Karpas-422 (cell line): ENCODE measurements around the gene FTCD. TPM values are rescaled to one million over a fixed set of nuclear protein-coding genes. Genes with fewer than 3 reads are reported as not detected.
"Not testable (repeated sequence)": the region's sequence is repeated elsewhere in the genome, so short reads cannot be mapped to it uniquely, and the experiment has no call there.

ENCODE experiments used
- DNase-seq: peaks from one replicate; pipeline ENCODE4 v3.0.0-alpha.2; 2015
- H2AFZ ChIP-seq: fragments of 200-600 bp; sonication (generic); 2 replicates; pipeline ENCODE4 v1.6.1; 2014; ENCODE audit warnings: antibody characterized with exemption, low read length, mixed read lengths
- H3K27ac ChIP-seq: fragments of 200-600 bp; sonication (generic); 2 replicates; pipeline ENCODE4 v1.5.1; 2014; ENCODE audit warnings: mild to moderate bottlenecking, low read length, moderate library complexity
- H3K27me3 ChIP-seq: fragments of 200-600 bp; sonication (generic); 2 replicates; pipeline ENCODE4 v1.6.1; 2014; ENCODE audit warnings: low read length, mixed read lengths
- H3K36me3 ChIP-seq: fragments of 200-600 bp; sonication (generic); 2 replicates; pipeline ENCODE4 v1.6.1; 2014; ENCODE audit warnings: low read length, mixed read lengths; ENCODE audit not compliant: insufficient read depth
- H3K4me1 ChIP-seq: fragments of 200-600 bp; sonication (generic); 2 replicates; pipeline ENCODE4 v1.6.1; 2014; ENCODE audit warnings: mild to moderate bottlenecking, low read length, mixed read lengths
- H3K4me2 ChIP-seq: fragments of 200-600 bp; sonication (generic); 2 replicates; pipeline ENCODE4 v1.6.1; 2014; ENCODE audit warnings: low read length, low read depth, mild to moderate bottlenecking; ENCODE audit not compliant: poor library complexity, severe bottlenecking
- H3K4me3 ChIP-seq: fragments of 200-600 bp; sonication (generic); 2 replicates; pipeline ENCODE4 v1.5.1; 2014; ENCODE audit warnings: mild to moderate bottlenecking, antibody characterized with exemption, low read length, mixed read lengths
- H3K79me2 ChIP-seq: fragments of 200-600 bp; sonication (generic); 2 replicates; pipeline ENCODE4 v1.6.1; 2014; ENCODE audit warnings: mild to moderate bottlenecking, low read length, mixed read lengths
- H3K9ac ChIP-seq: fragments of 200-600 bp; sonication (generic); 2 replicates; pipeline ENCODE4 v1.6.0; 2014; ENCODE audit warnings: low read length
- H3K9me2 ChIP-seq: fragments of 200-600 bp; sonication (generic), shearing (Covaris generic); replicated peaks from 2 replicates; pipeline ENCODE4 v1.6.0; 2014; ENCODE audit warnings: mild to moderate bottlenecking, low read length, moderate library complexity; ENCODE audit not compliant: insufficient read depth
- H3K9me3 ChIP-seq: fragments of 300-700, 200-600 bp; sonication (generic); 2 replicates; pipeline ENCODE4 v1.6.1; 2014; ENCODE audit warnings: low read length, mixed read lengths
- H4K20me1 ChIP-seq: fragments of 200-600 bp; sonication (generic); 2 replicates; pipeline ENCODE4 v1.6.1; 2014; ENCODE audit warnings: mild to moderate bottlenecking, antibody characterized with exemption, low read length, low read depth; ENCODE audit not compliant: insufficient read depth
- total RNA-seq: library from RNA; depleted of rRNA; stranded (reverse); fragments of >200 nt; shearing (Covaris generic); gene quantifications from 2 replicates; pipeline ENCODE4 v1.2.3, GENCODE V29; 2014; ENCODE audit warnings: low replicate concordance

FTCD gene
- total RNA-seq, 1 experiment from 2014 or later, result not detected

- H3K27me3 ChIP-seq, result no peaks in the 10 kb centered on the region
- no peaks in the 10 kb centered on the region for H3K9me3 ChIP-seq
- no peak overlapping the region for H3K9ac ChIP-seq
- H3K9me2 ChIP-seq, result no peaks in the 10 kb centered on the region
- DNase-seq, result no peak
- H2AFZ ChIP-seq, result no peak overlapping the region
- H3K27ac ChIP-seq, result no peak overlapping the region
- H3K4me3 ChIP-seq, result no peak overlapping the region
- H3K4me1 ChIP-seq, result peaks cover 10% of the 10 kb centered on the region
- no peak overlapping the region for H3K4me2 ChIP-seq
- H3K79me2 ChIP-seq, result no peaks in the 10 kb centered on the region
- no peaks in the 10 kb centered on the region for H3K36me3 ChIP-seq
- no peaks in the 10 kb centered on the region for H4K20me1 ChIP-seq
Measured at GRCh38 chr21:46141767-46142581, 13.4 kb downstream of the FTCD start.

GRCh38 chr21:46140352-46141003 is 14.9 kb downstream of the FTCD start:
- H3K9me2 ChIP-seq, DNase-seq, H3K79me2 ChIP-seq, H3K9me3 ChIP-seq, H3K27me3 ChIP-seq, H3K4me1 ChIP-seq, H3K9ac ChIP-seq, H3K36me3 ChIP-seq, H3K4me2 ChIP-seq, H3K27ac ChIP-seq, H2AFZ ChIP-seq, H3K4me3 ChIP-seq, H4K20me1 ChIP-seq: not testable (repeated sequence)

- Histone ChIP-seq H3K9me3 (no peaks in the 10 kb centered on the region), H4K20me1 (no peaks in the 10 kb centered on the region), H3K4me2 (no peak overlapping the region), H3K4me1 (peaks cover 6% of the 10 kb centered on the region), H2AFZ (no peak overlapping the region), H3K36me3 (no peaks in the 10 kb centered on the region), H3K27me3 (no peaks in the 10 kb centered on the region), H3K4me3 (no peak overlapping the region), H3K27ac (no peak overlapping the region), H3K9ac (no peak overlapping the region), H3K9me2 (no peaks in the 10 kb centered on the region), H3K79me2 (no peaks in the 10 kb centered on the region)
- DNase-seq, result no peak
Measured at GRCh38 chr21:46139686-46140085, 15.7 kb downstream of the FTCD start.

GRCh38 chr21:46138383-46138970 is 16.9 kb downstream of the FTCD start:
- H3K4me2 ChIP-seq, result no peak overlapping the region
- no peak overlapping the region for H3K9ac ChIP-seq
- H3K27me3 ChIP-seq, result no peaks in the 10 kb centered on the region
- H3K27ac ChIP-seq, result no peak overlapping the region
- H4K20me1 ChIP-seq, result no peaks in the 10 kb centered on the region
- DNase-seq, result no peak
- no peaks in the 10 kb centered on the region for H3K79me2 ChIP-seq
- no peaks in the 10 kb centered on the region for H3K9me3 ChIP-seq
- no peak overlapping the region for H2AFZ ChIP-seq
- no peaks in the 10 kb centered on the region for H3K36me3 ChIP-seq
- H3K4me1 ChIP-seq, result no peaks in the 10 kb centered on the region
- no peaks in the 10 kb centered on the region for H3K9me2 ChIP-seq
- H3K4me3 ChIP-seq, result no peak overlapping the region

GRCh38 chr21:46137908-46138307 is 17.5 kb downstream of the FTCD start:
- H3K27me3 ChIP-seq, result no peaks in the 10 kb centered on the region
- no peak overlapping the region for H2AFZ ChIP-seq
- no peaks in the 10 kb centered on the region for H3K9me2 ChIP-seq
- H3K4me3 ChIP-seq, result no peak overlapping the region
- H3K9ac ChIP-seq, result no peak overlapping the region
- no peaks in the 10 kb centered on the region for H3K79me2 ChIP-seq
- no peaks in the 10 kb centered on the region for H3K36me3 ChIP-seq
- H3K4me1 ChIP-seq, result no peaks in the 10 kb centered on the region
- H3K9me3 ChIP-seq, result no peaks in the 10 kb centered on the region
- H3K4me2 ChIP-seq, result no peak overlapping the region
- H3K27ac ChIP-seq, result no peak overlapping the region
- DNase-seq, result no peak
- no peaks in the 10 kb centered on the region for H4K20me1 ChIP-seq

GRCh38 chr21:46136739-46137349 is 18.5 kb downstream of the FTCD start:
- DNase-seq, result no peak
- no peaks in the 10 kb centered on the region for H3K79me2 ChIP-seq
- no peak overlapping the region for H3K9ac ChIP-seq
- H3K27ac ChIP-seq, result no peak overlapping the region
- no peaks in the 10 kb centered on the region for H4K20me1 ChIP-seq
- H3K9me3 ChIP-seq, result no peaks in the 10 kb centered on the region
- H3K36me3 ChIP-seq, result no peaks in the 10 kb centered on the region
- no peak overlapping the region for H3K4me2 ChIP-seq
- no peak overlapping the region for H2AFZ ChIP-seq
- no peak overlapping the region for H3K4me3 ChIP-seq
- no peaks in the 10 kb centered on the region for H3K9me2 ChIP-seq
- no peaks in the 10 kb centered on the region for H3K27me3 ChIP-seq
- H3K4me1 ChIP-seq, result no peaks in the 10 kb centered on the region

- no peak for DNase-seq
- no peaks in the 10 kb centered on the region for H3K27me3 ChIP-seq
- H2AFZ ChIP-seq, result no peak overlapping the region
- no peaks in the 10 kb centered on the region for H3K36me3 ChIP-seq
- H4K20me1 ChIP-seq, result no peaks in the 10 kb centered on the region
- no peak overlapping the region for H3K9ac ChIP-seq
- H3K4me3 ChIP-seq, result no peak overlapping the region
- H3K4me2 ChIP-seq, result no peak overlapping the region
- no peaks in the 10 kb centered on the region for H3K4me1 ChIP-seq
- no peaks in the 10 kb centered on the region for H3K9me2 ChIP-seq
- H3K9me3 ChIP-seq, result no peaks in the 10 kb centered on the region
- no peak overlapping the region for H3K27ac ChIP-seq
- no peaks in the 10 kb centered on the region for H3K79me2 ChIP-seq
Measured at GRCh38 chr21:46135782-46136395, 19.5 kb downstream of the FTCD start.
